HepG2 (cell line): ENCODE results near the gene UBTF. TPM values are rescaled to one million over a fixed set of nuclear protein-coding genes. Genes with fewer than 3 reads are reported as not detected.

Experiments
- CBFB ChIP-seq: sonication (generic); formaldehyde crosslinking; IDR thresholded peaks from 2 replicates; pipeline ENCODE4 v1.4.0; 2020; ENCODE audit warnings: missing genetic modification reagents
- CC2D1A ChIP-seq: sonication (generic); formaldehyde crosslinking; IDR thresholded peaks from 2 replicates; pipeline ENCODE4 v1.8.1; 2023; ENCODE audit warnings: mild to moderate bottlenecking, missing genetic modification reagents
- FOSL1 ChIP-seq: sonication (generic); formaldehyde crosslinking; IDR thresholded peaks from 2 replicates; pipeline ENCODE4 v1.9.0; 2021; ENCODE audit warnings: missing genetic modification reagents, borderline replicate concordance
- KLF9 ChIP-seq: IDR thresholded peaks from 2 replicates; pipeline ENCODE4 v1.6.1; 2016; ENCODE audit warnings: low read depth
- PRMT3 ChIP-seq: sonication (generic); formaldehyde crosslinking; IDR thresholded peaks from 2 replicates; pipeline ENCODE4 v1.8.1; 2022; ENCODE audit warnings: low read depth, mild to moderate bottlenecking, moderate library complexity, missing genetic modification reagents, borderline replicate concordance
- RNF2 ChIP-seq: fragments of 450-650 bp; conservative IDR thresholded peaks from 2 replicates; pipeline ENCODE4 v1.6.1; 2016; ENCODE audit warnings: low read depth
- SALL2 ChIP-seq: sonication (generic); formaldehyde crosslinking; IDR thresholded peaks from 2 replicates; pipeline ENCODE4 v1.8.1; 2023; ENCODE audit warnings: mild to moderate bottlenecking, missing genetic modification reagents, inconsistent platforms
- TBP ChIP-seq: sonication (generic); formaldehyde crosslinking; IDR thresholded peaks from 2 replicates; pipeline ENCODE4 v1.5.0; 2020; ENCODE audit warnings: missing genetic modification reagents
- ZFP1 ChIP-seq: IDR thresholded peaks from 2 replicates; pipeline ENCODE4 v1.6.1; 2016
- ZNF207 ChIP-seq: fragments of 450-650 bp; IDR thresholded peaks from 2 replicates; pipeline ENCODE4 v1.6.1; 2016; ENCODE audit warnings: antibody characterized with exemption, borderline replicate concordance
- ZNF430 ChIP-seq: sonication (generic); formaldehyde crosslinking; IDR thresholded peaks from 2 replicates; pipeline ENCODE4 v1.9.0; 2021; ENCODE audit warnings: mild to moderate bottlenecking, missing genetic modification reagents
- ZNF720 ChIP-seq: sonication (generic); formaldehyde crosslinking; IDR thresholded peaks from 2 replicates; pipeline ENCODE4 v1.4.0; 2020; ENCODE audit warnings: missing genetic modification reagents
- ZNF761 ChIP-seq: sonication (generic); formaldehyde crosslinking; conservative IDR thresholded peaks from 2 replicates; pipeline ENCODE4 v1.4.0; 2020; ENCODE audit warnings: mild to moderate bottlenecking, missing genetic modification reagents
- polyA plus RNA-seq, 8 experiments: library from polyadenylated mRNA; depleted of rRNA in 3 of 8; stranded (reverse) in 7 of 8; unstranded in 1 of 8; fragments of >200 nt; fragmentation: Illumina TruSeq in 4 of 8; extraction: Trizol in 4 of 8; gene quantifications; 2 replicates each; pipeline versions ENCODE4 v1.2.1 to v1.2.3, GENCODE V29; 2011 to 2016; ENCODE audit warnings: low read depth in 4 of 8, missing spikeins in 1 of 8, mixed read lengths in 1 of 8; ENCODE audit not compliant: insufficient read depth in 1 of 8
- total RNA-seq, 5 experiments: library from RNA; depleted of rRNA; stranded (reverse); fragments of >200 nt; fragmentation: Illumina TruSeq; extraction: Trizol; gene quantifications; 2 replicates each; pipeline ENCODE4 v1.2.3, GENCODE V29; 2016; ENCODE audit warnings: low read depth in 1 of 5
- TF ChIP-seq, protein P1 (sequence below): sonication (generic); formaldehyde crosslinking; IDR thresholded peaks from one replicate; pipeline ENCODE4 v1.5.1; 2020; ENCODE audit warnings: mild to moderate bottlenecking, missing genetic modification reagents; ENCODE audit errors: not compliant biosample characterization
- TF ChIP-seq, protein P2 (sequence below): sonication (generic); formaldehyde crosslinking; IDR thresholded peaks from 2 replicates; pipeline ENCODE4 v1.5.0; 2020; ENCODE audit warnings: missing genetic modification reagents
- TF ChIP-seq, protein P3 (sequence below): sonication (generic); formaldehyde crosslinking; IDR thresholded peaks from 2 replicates; pipeline ENCODE4 v1.4.0; 2020; ENCODE audit warnings: low read depth, mild to moderate bottlenecking, missing genetic modification reagents
- TF ChIP-seq, protein P4 (sequence below): sonication (generic); formaldehyde crosslinking; IDR thresholded peaks from 2 replicates; pipeline ENCODE4 v1.4.0; 2020; ENCODE audit warnings: missing genetic modification reagents

Gene UBTF
- total and polyA plus RNA-seq, 2 of the 13 experiments (the other 11 are each of a cell fraction or from before 2014, with no cell fraction given), result 15.2 to 60.9 TPM

DNA sequence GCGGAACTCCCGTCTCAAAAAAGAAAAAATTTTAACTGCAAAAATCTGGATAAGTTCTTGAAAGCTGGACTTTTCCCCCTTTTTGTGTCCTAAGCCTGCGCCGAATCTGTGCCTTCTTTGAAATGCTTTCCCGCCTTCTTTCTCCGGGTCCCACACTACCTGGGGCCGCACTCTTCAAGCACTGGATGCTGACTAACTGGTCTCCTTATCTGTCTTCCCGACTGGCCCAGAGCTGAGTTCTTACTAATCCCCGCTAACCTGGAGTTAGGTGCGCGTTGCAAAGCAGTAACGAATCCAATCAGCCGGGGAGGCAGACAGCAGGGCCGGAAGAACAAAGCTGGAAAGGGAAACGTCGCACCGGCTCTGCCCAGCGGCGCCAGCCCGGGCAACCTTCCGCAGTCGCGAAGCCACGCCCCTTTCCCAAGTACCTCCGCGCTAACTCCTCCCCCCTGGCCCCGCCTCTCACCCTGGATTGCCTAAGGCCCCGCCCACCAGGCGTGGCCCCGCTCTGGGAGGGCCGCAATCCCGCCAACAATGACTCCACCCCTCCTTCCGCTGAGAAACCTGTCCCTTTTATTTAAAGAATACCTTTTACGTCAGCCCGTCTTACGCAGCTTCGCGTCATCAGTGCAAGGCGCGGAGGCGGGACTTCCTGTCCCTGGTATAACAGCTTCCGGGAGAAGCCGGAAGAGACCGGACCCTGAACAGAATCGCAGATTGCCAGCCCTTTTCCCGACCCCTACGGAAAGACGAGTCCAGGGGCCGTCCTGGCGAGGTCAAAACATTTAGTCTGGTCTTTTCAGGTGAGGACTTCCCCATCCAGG is 33.0 kb downstream of the UBTF start, which contains the start of gene TMUB2 (continued):
- TF ChIP-seq, protein P1, sequence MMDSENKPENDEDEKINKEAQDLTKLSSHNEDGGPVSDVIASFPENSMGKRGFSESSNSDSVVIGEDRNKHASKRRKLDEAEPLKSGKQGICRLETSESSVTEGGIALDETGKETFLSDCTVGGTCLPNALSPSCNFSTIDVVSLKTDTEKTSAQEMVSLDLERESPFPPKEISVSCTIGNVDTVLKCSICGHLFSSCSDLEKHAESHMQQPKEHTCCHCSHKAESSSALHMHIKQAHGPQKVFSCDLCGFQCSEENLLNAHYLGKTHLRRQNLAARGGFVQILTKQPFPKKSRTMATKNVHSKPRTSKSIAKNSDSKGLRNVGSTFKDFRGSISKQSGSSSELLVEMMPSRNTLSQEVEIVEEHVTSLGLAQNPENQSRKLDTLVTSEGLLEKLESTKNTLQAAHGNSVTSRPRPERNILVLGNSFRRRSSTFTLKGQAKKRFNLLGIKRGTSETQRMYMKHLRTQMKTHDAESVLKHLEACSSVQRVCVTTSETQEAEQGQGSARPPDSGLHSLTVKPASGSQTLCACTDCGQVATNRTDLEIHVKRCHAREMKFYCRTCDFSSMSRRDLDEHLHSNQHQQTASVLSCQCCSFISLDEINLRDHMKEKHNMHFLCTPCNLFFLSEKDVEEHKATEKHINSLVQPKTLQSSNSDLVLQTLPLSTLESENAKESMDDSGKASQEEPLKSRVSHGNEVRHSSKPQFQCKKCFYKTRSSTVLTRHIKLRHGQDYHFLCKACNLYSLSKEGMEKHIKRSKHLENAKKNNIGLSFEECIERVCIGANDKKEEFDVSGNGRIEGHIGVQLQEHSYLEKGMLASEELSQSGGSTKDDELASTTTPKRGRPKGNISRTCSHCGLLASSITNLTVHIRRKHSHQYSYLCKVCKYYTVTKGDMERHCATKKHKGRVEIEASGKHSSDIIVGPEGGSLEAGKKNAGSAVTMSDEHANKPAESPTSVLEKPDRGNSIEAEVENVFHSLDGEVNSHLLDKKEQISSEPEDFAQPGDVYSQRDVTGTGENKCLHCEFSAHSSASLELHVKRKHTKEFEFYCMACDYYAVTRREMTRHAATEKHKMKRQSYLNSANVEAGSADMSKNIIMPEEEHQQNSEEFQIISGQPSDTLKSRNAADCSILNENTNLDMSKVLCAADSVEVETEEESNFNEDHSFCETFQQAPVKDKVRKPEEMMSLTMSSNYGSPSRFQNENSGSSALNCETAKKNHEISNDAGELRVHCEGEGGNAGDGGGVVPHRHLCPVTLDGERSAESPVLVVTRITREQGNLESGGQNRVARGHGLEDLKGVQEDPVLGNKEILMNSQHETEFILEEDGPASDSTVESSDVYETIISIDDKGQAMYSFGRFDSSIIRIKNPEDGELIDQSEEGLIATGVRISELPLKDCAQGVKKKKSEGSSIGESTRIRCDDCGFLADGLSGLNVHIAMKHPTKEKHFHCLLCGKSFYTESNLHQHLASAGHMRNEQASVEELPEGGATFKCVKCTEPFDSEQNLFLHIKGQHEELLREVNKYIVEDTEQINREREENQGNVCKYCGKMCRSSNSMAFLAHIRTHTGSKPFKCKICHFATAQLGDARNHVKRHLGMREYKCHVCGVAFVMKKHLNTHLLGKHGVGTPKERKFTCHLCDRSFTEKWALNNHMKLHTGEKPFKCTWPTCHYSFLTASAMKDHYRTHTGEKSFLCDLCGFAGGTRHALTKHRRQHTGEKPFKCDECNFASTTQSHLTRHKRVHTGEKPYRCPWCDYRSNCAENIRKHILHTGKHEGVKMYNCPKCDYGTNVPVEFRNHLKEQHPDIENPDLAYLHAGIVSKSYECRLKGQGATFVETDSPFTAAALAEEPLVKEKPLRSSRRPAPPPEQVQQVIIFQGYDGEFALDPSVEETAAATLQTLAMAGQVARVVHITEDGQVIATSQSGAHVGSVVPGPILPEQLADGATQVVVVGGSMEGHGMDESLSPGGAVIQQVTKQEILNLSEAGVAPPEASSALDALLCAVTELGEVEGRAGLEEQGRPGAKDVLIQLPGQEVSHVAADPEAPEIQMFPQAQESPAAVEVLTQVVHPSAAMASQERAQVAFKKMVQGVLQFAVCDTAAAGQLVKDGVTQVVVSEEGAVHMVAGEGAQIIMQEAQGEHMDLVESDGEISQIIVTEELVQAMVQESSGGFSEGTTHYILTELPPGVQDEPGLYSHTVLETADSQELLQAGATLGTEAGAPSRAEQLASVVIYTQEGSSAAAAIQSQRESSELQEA (CRISPR knock-in tag), result no peak
- TF ChIP-seq, protein P2, sequence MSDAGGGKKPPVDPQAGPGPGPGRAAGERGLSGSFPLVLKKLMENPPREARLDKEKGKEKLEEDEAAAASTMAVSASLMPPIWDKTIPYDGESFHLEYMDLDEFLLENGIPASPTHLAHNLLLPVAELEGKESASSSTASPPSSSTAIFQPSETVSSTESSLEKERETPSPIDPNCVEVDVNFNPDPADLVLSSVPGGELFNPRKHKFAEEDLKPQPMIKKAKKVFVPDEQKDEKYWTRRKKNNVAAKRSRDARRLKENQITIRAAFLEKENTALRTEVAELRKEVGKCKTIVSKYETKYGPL, result peak; percentile 46; the same call in 1 of the 2 replicates
- TF ChIP-seq ZNF720 (CRISPR knock-in tag), result no peak
- TF ChIP-seq ZNF207, result no peak
- peak; percentile 33; the same call in 1 of the 2 replicates for TF ChIP-seq FOSL1 (CRISPR knock-in tag)
- TF ChIP-seq TBP, result no peak; the same call in 1 of the 2 replicates
- no peak; the same call in 1 of the 2 replicates for TF ChIP-seq CBFB (CRISPR knock-in tag)
- no peak for TF ChIP-seq ZNF430 (CRISPR knock-in tag)
- TF ChIP-seq ZFP1, result peak; percentile 1; the same call in 1 of the 2 replicates
- peak; percentile 88 for TF ChIP-seq SALL2 (CRISPR knock-in tag)
- TF ChIP-seq RNF2, result no peak
- TF ChIP-seq PRMT3, result no peak
- TF ChIP-seq, protein P3, sequence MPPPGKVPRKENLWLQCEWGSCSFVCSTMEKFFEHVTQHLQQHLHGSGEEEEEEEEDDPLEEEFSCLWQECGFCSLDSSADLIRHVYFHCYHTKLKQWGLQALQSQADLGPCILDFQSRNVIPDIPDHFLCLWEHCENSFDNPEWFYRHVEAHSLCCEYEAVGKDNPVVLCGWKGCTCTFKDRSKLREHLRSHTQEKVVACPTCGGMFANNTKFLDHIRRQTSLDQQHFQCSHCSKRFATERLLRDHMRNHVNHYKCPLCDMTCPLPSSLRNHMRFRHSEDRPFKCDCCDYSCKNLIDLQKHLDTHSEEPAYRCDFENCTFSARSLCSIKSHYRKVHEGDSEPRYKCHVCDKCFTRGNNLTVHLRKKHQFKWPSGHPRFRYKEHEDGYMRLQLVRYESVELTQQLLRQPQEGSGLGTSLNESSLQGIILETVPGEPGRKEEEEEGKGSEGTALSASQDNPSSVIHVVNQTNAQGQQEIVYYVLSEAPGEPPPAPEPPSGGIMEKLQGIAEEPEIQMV (CRISPR knock-in tag), result 0 out of 2 replicates have a peak, but pooled peaks have one; percentile 6
- TF ChIP-seq, protein P4, sequence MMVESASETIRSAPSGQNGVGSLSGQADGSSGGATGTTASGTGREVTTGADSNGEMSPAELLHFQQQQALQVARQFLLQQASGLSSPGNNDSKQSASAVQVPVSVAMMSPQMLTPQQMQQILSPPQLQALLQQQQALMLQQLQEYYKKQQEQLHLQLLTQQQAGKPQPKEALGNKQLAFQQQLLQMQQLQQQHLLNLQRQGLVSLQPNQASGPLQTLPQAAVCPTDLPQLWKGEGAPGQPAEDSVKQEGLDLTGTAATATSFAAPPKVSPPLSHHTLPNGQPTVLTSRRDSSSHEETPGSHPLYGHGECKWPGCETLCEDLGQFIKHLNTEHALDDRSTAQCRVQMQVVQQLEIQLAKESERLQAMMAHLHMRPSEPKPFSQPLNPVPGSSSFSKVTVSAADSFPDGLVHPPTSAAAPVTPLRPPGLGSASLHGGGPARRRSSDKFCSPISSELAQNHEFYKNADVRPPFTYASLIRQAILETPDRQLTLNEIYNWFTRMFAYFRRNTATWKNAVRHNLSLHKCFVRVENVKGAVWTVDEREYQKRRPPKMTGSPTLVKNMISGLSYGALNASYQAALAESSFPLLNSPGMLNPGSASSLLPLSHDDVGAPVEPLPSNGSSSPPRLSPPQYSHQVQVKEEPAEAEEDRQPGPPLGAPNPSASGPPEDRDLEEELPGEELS (CRISPR knock-in tag), result peak; percentile 52; the same call in 1 of the 2 replicates
- peak; percentile 66; the same call in 1 of the 2 replicates for TF ChIP-seq KLF9 (CRISPR knock-in tag)
- 0 out of 2 replicates have a peak, but pooled peaks have one; percentile 45 for TF ChIP-seq CC2D1A (CRISPR knock-in tag)
- peak; percentile 69; the same call in 1 of the 2 replicates for TF ChIP-seq ZNF761 (CRISPR knock-in tag)
